ENCODE data around the gene ZNF280C. TPM values are rescaled to one million over a fixed set of nuclear protein-coding genes. Genes with fewer than 3 reads are reported as not detected.

Gene ZNF280C
- total RNA-seq, 1 experiment from 2014 or later: 6.6 TPM

DNA sequence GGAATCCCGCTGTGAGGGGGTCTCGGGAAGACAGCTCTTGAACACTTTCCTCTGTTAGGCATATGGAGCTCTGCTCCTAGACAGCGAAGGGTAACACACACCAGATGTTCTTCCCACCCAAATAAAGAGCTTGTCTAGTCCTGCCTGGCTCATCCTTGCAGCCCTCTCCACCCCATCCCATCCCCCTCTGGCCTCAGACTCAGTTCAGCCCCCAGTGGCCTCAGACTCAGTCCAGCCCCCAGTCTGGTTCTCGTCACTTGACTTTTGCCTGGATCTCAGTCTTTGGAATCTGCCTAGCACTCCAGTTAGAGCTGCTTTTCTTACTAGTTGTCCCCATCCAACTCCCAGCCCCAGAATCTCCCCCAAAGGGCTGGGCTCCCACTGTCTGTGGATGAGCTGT, 82.0 kb downstream of the ZNF280C start:
- Mint-ChIP-seq H3K4me3 (ENCODE audit: unreplicated experiment) (no peak overlapping the region), H3K27me3 (ENCODE audit: insufficient read depth, unreplicated experiment) (peaks cover 31% of the 10 kb centered on the region), H3K27ac (ENCODE audit: low read depth, unreplicated experiment) (no peak overlapping the region), H3K4me1 (ENCODE audit: insufficient read depth, unreplicated experiment) (no peaks in the 10 kb centered on the region), H3K36me3 (ENCODE audit: insufficient read depth, unreplicated experiment) (no peaks in the 10 kb centered on the region), H3K9me3 (ENCODE audit: unreplicated experiment) (no peaks in the 10 kb centered on the region)
- POLR2A ChIA-PET: no interaction called here
- TF ChIP-seq, protein P1, sequence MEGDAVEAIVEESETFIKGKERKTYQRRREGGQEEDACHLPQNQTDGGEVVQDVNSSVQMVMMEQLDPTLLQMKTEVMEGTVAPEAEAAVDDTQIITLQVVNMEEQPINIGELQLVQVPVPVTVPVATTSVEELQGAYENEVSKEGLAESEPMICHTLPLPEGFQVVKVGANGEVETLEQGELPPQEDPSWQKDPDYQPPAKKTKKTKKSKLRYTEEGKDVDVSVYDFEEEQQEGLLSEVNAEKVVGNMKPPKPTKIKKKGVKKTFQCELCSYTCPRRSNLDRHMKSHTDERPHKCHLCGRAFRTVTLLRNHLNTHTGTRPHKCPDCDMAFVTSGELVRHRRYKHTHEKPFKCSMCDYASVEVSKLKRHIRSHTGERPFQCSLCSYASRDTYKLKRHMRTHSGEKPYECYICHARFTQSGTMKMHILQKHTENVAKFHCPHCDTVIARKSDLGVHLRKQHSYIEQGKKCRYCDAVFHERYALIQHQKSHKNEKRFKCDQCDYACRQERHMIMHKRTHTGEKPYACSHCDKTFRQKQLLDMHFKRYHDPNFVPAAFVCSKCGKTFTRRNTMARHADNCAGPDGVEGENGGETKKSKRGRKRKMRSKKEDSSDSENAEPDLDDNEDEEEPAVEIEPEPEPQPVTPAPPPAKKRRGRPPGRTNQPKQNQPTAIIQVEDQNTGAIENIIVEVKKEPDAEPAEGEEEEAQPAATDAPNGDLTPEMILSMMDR (IDR thresholded peaks at IDR 0.05; ENCODE audit: unreplicated experiment): no peak
- intact Hi-C loops (cut with micrococcal nuclease): no loop called here
- BruUV-seq (replicated peaks): no TSS peak
- no peak for DNase-seq (ENCODE audit: unreplicated experiment)
- CTCF ChIA-PET: interaction anchor here (0.5 to 1.4 kb wide), 6 partner anchors 10 to 549 kb away, joined by 3 to 5 read pairs (median 4); no protein-coding TSS in a partner anchor

DNA sequence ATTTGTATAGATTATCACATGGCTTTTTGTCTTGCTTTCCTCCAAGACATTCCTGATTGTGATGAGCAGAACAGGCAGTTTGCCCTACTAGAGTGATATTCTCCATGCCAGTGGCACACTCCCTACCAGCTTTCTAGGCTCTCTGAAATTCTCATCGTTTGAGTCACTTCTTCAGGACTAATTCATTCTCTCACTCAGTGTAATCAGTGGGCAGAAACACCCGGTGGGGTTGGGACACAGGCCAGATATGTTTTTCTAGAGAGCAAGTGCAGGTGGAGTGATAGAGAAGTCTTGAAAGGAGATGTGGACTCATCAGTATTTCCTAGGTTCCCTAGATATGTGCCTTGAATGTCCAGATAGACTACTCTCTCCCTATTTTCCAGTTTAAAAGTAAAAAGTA, 83.8 kb downstream of the ZNF280C start:
- H3K4me1 Mint-ChIP-seq (ENCODE audit: insufficient read depth, unreplicated experiment): no peaks in the 10 kb centered on the region
- ChIA-PET POLR2A (no interaction called here), CTCF (interaction anchor here (1.0 kb wide), 1 partner anchor 105 kb away, joined by 3 read pairs; no protein-coding TSS in a partner anchor)
- peaks cover 36% of the 10 kb centered on the region for H3K27me3 Mint-ChIP-seq (ENCODE audit: insufficient read depth, unreplicated experiment)
- DNase-seq (ENCODE audit: unreplicated experiment): no peak
- BruUV-seq (replicated peaks): no TSS peak
- H3K4me3 Mint-ChIP-seq (ENCODE audit: unreplicated experiment): no peak overlapping the region
- H3K27ac Mint-ChIP-seq (ENCODE audit: low read depth, unreplicated experiment): no peak overlapping the region
- TF ChIP-seq, protein P1 (IDR thresholded peaks at IDR 0.05; ENCODE audit: unreplicated experiment): no peak
- intact Hi-C loops (cut with micrococcal nuclease): no loop called here
- no peaks in the 10 kb centered on the region for H3K9me3 Mint-ChIP-seq (ENCODE audit: unreplicated experiment)
- H3K36me3 Mint-ChIP-seq (ENCODE audit: insufficient read depth, unreplicated experiment): no peaks in the 10 kb centered on the region

DNA sequence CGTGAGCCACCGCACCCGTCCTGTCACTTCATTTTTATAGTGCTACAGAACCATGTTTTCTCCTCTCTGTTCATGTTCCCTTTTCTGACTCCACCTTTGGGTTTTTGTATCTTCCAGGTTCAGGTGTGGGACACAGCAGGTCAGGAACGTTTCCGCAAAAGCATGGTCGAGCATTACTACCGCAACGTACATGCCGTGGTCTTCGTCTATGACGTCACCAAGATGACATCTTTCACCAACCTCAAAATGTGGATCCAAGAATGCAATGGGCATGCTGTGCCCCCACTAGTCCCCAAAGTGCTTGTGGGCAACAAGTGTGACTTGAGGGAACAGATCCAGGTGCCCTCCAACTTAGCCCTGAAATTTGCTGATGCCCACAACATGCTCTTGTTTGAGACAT, 84.5 kb downstream of the ZNF280C start:
- ChIA-PET POLR2A (no interaction called here), CTCF (interaction anchor here (1.0 kb wide), 1 partner anchor 104 kb away, joined by 3 read pairs; no protein-coding TSS in a partner anchor)
- Mint-ChIP-seq H3K4me3 (ENCODE audit: unreplicated experiment) (no peak overlapping the region), H3K27ac (ENCODE audit: low read depth, unreplicated experiment) (no peak overlapping the region), H3K27me3 (ENCODE audit: insufficient read depth, unreplicated experiment) (peaks cover 43% of the 10 kb centered on the region), H3K36me3 (ENCODE audit: insufficient read depth, unreplicated experiment) (no peaks in the 10 kb centered on the region), H3K4me1 (ENCODE audit: insufficient read depth, unreplicated experiment) (no peaks in the 10 kb centered on the region), H3K9me3 (ENCODE audit: unreplicated experiment) (no peaks in the 10 kb centered on the region)
- intact Hi-C loops (cut with micrococcal nuclease): no loop called here
- TF ChIP-seq, protein P1 (IDR thresholded peaks at IDR 0.05; ENCODE audit: unreplicated experiment): no peak
- BruUV-seq (replicated peaks): no TSS peak
- no peak for DNase-seq (ENCODE audit: unreplicated experiment)

DNA sequence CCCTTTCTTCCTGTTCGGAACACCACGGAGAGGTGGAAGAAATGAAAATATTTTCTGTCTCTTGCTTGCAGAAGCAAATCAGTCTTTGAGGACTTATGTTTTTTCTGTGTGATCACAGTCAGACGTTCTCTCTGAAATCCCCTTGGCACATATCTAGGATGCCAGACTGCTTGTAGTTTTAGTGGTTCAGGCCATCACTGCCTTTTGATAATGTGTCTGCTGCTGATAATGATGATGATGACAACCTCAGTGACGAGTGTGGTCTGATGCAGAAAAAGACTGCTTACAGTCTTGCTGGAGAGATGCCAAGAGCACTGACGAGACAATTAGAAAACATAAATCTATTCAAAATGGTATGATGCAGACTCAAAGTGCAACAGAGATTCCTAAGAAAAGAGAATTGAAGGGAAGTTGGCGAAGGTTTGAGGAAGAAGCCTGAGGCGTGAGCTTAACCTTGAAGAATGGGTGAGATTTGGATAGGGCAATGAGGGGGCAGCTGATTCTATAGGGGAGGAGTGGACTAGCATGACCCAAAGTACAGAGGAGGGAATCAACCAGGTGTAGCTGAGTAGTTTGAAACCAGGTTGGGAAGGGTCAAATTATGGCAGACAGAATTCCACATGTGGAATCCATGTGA, 89.0 kb downstream of the ZNF280C start:
- intact Hi-C loops (cut with micrococcal nuclease): no loop called here
- peaks cover 29% of the 10 kb centered on the region for H3K27me3 Mint-ChIP-seq (ENCODE audit: insufficient read depth, unreplicated experiment)
- TF ChIP-seq, protein P1 (IDR thresholded peaks at IDR 0.05; ENCODE audit: unreplicated experiment): no peak
- ChIA-PET CTCF (interaction anchor here (1.4 kb wide), 1 partner anchor 9 kb away, joined by 4 read pairs; no protein-coding TSS in a partner anchor), POLR2A (interaction anchor here (0.7 kb wide), 1 partner anchor 9 kb away, joined by 3 read pairs; no protein-coding TSS in a partner anchor)
- H3K4me1 Mint-ChIP-seq (ENCODE audit: insufficient read depth, unreplicated experiment): no peaks in the 10 kb centered on the region
- no peaks in the 10 kb centered on the region for H3K9me3 Mint-ChIP-seq (ENCODE audit: unreplicated experiment)
- no peak for DNase-seq (ENCODE audit: unreplicated experiment)
- no peak overlapping the region for H3K4me3 Mint-ChIP-seq (ENCODE audit: unreplicated experiment)
- no TSS peak for BruUV-seq (replicated peaks)
- H3K36me3 Mint-ChIP-seq (ENCODE audit: insufficient read depth, unreplicated experiment): no peaks in the 10 kb centered on the region
- no peak overlapping the region for H3K27ac Mint-ChIP-seq (ENCODE audit: low read depth, unreplicated experiment)

Measured in MCF 10A (cell line).